Esophagus squamous epithelium (tissue), 4 donors: Measurements from ENCODE around the gene PDE2A.

Experiments used
- CTCF ChIP-seq, 6 experiments: fragments of 450-650 bp in 4 of 6; fragments of 200-600 bp in 2 of 6; sonication (generic) in 2 of 6; IDR thresholded peaks; one replicate each; pipeline ENCODE4 v1.5.1; 2016 to 2019; ENCODE audit warnings: antibody characterized with exemption in 6 of 6, mild to moderate bottlenecking in 4 of 6, moderate library complexity in 4 of 6
- POLR2A ChIP-seq, 4 donors: fragments of 450-650 bp; IDR thresholded peaks; one replicate each; pipeline ENCODE4 v1.6.1; 2017; ENCODE audit warnings: antibody characterized with exemption in 4 of 4, mild to moderate bottlenecking in 4 of 4, moderate library complexity in 3 of 4

GRCh38 chr11:72629266-72629665, 45.0 kb downstream of the PDE2A start:
- TF ChIP-seq CTCF (IDR thresholded peaks at IDR 0.05) (no peak), POLR2A (IDR thresholded peaks at IDR 0.05) (no peak)
